GM19328 (cell line): ENCODE results near the gene TYMS.

Source experiments
- ATAC-seq: cut with Tn5 transposase; IDR thresholded peaks from one replicate; pipeline ENCODE4 v1.9.1; 2021; ENCODE audit warnings: mild to moderate bottlenecking, moderate library complexity; ENCODE audit not compliant: unreplicated experiment

TYMS gene

GRCh38 chr18:644395-645004 lies 13.0 kb upstream of the TYMS start:
- no peak for ATAC-seq

GRCh38 chr18:647304-647703 lies 10.1 kb upstream of the TYMS start:
- no peak for ATAC-seq

GRCh38 chr18:649341-649740 lies 8.1 kb upstream of the TYMS start:
- no peak for ATAC-seq

- ATAC-seq: peak; percentile 98
Measured at GRCh38 chr18:650428-650858, 7.0 kb upstream of the TYMS start.

GRCh38 chr18:652131-652530 lies 5.3 kb upstream of the TYMS start:
- no peak for ATAC-seq

GRCh38 chr18:653512-653911 lies 3.9 kb upstream of the TYMS start:
- ATAC-seq: no peak

- no peak for ATAC-seq
Measured at GRCh38 chr18:654601-655000, 2.9 kb upstream of the TYMS start.

GRCh38 chr18:655445-655844 lies 2.0 kb upstream of the TYMS start:
- ATAC-seq: no peak

GRCh38 chr18:658001-658946 lies 821 bp downstream of the TYMS start:
- peak; percentile 45 for ATAC-seq

- ATAC-seq: no peak
Measured at GRCh38 chr18:658947-659533, 1.6 kb downstream of the TYMS start.

- ATAC-seq: no peak
Measured at GRCh38 chr18:659597-659996, 2.1 kb downstream of the TYMS start.

- ATAC-seq: no peak
Measured at GRCh38 chr18:662197-662596, 4.7 kb downstream of the TYMS start.

- no peak for ATAC-seq
Measured at GRCh38 chr18:666177-666576, 8.7 kb downstream of the TYMS start.

GRCh38 chr18:666628-667027 lies 9.2 kb downstream of the TYMS start:
- no peak for ATAC-seq

- ATAC-seq: no peak
Measured at GRCh38 chr18:668260-668659, 10.8 kb downstream of the TYMS start.

- ATAC-seq: no peak
Measured at GRCh38 chr18:669077-669476, 11.6 kb downstream of the TYMS start.

GRCh38 chr18:670522-670921 lies 13.1 kb downstream of the TYMS start:
- ATAC-seq: no peak

- no peak for ATAC-seq
Measured at GRCh38 chr18:671405-671804, 14.0 kb downstream of the TYMS start.

GRCh38 chr18:673317-673716 lies 15.9 kb downstream of the TYMS start:
- ATAC-seq: no peak

- no peak for ATAC-seq
Measured at GRCh38 chr18:673769-674168, 16.3 kb downstream of the TYMS start.

GRCh38 chr18:675307-675706 lies 17.9 kb downstream of the TYMS start:
- no peak for ATAC-seq

GRCh38 chr18:676069-676468 lies 18.6 kb downstream of the TYMS start:
- no peak for ATAC-seq
